8988T (cell line): ENCODE results near the gene URM1.
"Not testable (repeated sequence)": the region's sequence is repeated elsewhere in the genome, so short reads cannot be mapped to it uniquely, and the experiment has no call there.

Experiments
- DNase-seq: peaks from one replicate; pipeline ENCODE4 v3.0.0; 2011

URM1 gene

DNA sequence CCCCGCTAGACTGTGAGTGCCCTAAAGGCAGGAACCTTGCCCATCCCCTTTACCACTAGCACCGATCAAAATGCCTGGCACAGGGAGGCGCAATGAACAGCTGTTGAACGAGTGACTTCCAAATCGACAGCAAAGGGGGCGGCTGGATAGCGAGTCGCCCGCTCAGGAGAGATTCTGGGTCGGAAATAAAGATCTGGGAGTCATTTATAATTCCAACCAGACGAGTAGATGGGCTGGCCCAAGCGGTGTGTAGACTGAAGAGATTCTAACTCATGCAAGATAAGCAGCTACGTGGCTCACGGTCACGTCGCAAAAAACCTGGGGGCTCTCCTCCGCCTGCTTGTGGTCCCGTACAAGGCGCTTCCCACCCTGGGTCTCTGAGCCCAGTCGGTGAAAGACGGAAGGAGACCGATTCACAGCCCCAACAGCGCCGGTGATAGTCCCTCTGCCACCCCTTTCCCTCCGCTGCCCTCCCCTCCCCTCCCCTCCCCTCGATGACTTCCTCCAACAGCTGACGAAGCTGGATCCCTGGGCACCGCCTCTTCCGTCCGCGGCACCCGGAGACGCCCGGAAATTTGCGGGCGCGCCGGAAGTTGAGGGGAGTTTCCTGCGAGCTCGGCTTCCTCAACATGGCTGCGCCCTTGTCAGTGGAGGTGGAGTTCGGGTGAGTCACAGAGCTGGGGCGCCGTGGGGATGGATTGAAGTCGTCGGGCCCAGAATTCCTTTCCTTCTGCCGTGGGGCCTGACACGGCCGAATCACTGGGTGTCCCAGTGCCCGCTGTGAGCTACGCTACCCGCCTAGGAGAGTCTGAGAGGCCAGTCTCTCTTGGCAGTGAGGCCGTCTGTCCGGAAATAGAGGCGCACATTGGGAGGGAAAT lies at the start of gene URM1:
URM1 (plus strand) TSS at position 623 of the 878 bp plus-strand sequence; CDS start at position 630, 7 bp downstream.
- DNase-seq: peak; percentile 98

DNA sequence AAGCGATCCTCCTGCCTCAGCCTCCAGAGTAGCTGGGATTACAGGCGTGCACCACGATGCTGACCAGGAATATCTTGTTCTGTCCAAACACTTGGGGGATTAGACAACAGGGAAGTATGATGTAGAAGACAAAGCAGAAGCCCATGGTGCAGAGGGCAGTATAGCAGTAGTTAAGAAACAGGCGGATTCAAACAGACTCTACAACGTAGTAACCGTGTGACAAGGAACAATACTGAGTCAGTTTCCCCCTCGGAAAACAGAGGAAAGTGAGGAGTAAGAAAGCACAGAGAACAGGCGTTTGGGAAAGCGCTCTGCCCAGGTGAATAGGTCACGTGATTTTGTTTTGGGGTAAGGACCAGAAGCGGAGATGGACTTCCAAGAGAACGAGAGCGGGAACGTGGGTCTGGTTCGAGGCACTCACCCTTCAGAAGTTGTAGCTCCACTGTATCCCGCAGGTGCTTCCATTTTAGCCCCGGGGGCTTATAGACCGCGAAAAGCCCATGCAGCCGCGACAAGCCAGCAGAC lies 49.2 kb upstream of the URM1 start:
- peak; percentile 53 for DNase-seq

DNA sequence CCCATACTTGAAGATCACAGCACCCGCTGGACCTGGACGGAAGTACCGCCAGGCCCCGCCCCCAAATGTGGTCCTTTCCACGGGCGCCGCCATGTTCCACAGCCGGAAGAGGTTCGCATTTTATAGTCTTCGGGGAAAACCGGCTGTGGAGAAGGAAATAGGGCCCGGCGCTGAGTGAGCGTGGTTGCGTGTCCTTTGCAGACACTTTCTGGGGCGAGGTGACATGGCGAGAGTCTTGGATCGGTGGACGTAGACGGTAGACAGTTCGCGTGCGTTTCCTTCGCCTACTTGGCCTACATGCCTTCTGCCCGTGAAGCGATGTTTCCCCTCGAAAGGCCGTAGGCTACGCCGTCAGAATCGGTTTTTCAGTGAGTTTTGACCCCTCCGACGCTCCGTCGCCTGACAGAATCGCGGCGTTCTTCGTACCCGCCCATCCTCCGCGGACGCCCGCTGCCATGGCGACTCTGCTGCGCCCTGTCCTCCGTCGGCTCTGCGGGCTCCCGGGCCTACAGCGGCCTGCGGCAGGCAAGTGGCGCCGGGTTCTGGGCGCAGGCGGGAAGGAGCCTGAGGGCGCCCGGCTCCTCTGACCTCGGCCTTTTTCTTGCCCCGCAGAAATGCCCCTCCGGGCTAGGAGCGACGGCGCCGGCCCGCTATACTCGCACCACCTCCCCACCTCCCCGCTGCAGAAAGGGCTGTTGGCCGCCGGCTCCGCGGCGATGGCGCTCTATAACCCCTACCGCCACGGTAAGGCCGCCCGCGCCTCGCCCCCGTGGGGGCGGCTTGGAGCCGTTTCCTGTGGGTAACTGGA lies 48.6 kb upstream of the URM1 start, which contains the start of the genes COQ4 and TRUB2:
COQ4 (plus strand) TSS at position 436 of the 808 bp plus-strand sequence; CDS start at position 456, 20 bp downstream.
TRUB2 (minus strand) TSS at position 44 of the 808 bp plus-strand sequence; CDS start at position 5, 39 bp downstream.
- DNase-seq: peak; percentile 86

DNA sequence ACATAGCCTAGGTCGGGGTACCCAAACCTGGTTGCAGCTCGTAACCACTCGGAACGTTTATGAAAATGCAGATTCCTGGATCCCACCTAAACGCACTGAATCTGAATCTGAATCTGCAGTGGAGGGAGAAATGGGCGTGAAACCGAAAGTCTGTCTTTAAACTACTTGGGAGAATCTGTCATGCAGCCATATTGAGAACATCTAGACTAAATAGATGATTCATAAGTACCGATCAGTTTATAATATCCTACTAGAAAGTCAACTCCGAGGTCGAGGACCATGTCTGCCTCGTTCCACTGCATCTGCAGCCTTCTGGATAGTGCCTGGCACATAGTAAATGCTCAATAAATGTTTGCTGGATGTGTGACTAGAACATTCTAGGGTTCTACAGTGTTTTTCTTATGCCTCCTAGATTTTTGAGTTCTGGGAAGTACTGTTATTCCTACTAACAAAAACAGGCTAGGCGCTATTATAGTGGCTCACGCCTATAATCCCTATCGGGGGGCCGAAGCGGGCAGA lies 47.9 kb upstream of the URM1 start:
- no peak for DNase-seq

DNA sequence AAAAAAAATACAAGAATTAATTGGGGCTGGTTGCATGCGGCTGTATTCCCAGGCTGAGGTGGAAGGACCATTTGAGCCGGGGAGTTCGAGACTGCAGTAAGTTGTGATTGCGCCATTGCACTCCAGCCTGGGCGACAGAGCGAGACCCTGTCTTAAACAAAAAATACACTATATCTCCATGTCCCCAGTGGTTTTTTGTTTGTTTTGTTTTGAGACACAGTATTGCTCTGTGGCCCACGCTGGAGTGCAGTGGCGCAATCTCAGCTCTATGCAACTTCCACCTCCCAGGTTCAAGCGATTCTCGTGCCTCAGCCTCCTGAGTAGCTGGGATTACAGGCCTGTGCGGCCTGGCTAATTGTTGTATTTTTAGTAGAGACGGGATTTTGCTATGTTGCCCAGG lies 47.4 kb upstream of the URM1 start:
- no peak for DNase-seq

DNA sequence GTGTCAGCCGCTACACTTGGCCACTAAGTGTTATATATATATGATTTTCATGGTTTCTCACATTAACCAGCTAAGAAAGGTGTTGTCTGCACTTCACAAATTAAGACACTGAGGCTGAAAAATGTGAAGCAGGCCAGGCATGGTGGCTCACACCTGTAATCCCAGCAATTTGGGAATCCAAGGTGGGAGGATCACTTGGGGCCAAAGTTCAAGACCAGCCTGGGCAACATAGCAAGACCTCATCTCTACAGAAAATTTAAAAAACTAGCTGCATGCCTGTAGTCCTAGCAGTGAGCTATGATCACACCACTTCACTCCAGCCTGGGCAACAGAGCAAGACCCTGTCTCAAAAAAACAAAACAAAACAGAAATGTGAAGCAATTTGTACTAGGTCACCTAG lies 46.8 kb upstream of the URM1 start:
- DNase-seq: no peak

DNA sequence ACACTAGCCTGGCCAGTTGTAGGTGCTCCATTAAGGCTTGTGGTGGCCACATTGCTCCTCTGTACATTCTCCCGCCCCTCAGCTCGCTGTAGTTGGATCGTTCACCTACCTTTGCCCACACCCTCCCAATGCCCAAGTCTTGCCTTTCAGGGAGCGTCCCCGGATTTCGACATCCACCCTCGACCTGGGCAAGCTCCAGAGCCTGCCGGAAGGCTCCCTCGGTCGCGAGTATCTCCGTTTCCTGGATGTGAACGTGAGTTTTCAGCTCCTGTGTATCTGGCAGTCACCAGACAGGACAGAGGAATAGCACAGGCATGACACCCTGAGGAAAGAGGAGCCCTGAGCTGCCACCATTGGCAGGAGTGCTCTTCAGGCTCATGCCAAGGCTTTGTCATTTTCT lies 45.5 kb upstream of the URM1 start:
- DNase-seq: no peak

DNA sequence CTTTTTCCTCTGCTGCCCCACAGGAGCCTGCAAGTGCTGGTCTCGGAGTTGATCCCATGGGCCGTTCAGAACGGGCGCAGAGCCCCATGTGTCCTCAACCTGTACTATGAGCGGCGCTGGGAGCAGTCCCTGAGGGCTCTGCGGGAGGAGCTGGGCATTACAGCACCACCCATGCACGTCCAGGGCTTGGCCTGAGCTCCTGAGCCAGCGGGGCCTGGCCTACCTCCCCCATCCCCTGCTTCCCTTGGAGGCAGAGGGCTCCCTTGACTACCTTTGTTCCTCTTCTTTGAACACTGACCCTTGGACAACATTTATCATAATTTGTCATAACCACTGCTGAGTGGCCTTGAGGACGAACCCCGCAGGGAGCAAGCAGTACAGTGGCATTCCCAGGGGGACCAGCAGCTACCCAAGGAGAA lies 37.7 kb upstream of the URM1 start:
- DNase-seq: no peak

DNA sequence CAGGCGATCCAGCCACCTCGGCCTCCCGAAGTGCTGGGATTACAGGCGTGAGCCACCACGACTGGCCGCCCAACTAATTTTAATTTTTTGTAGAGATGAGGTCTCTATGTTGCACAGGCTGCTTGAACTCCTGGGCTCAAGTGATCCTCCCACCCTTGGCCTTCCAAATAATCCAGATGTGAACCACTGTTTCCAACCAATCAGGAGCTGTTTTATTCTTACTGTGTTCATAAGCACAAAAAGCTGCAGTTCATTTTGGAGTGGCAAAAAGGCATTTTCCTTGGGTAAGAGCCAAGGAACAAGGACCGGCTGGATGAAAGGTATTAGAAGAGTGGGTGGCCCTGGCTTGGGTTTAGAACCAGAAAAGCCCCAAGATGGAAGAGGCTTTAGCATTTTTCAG lies 36.0 kb upstream of the URM1 start:
- DNase-seq: no peak

DNA sequence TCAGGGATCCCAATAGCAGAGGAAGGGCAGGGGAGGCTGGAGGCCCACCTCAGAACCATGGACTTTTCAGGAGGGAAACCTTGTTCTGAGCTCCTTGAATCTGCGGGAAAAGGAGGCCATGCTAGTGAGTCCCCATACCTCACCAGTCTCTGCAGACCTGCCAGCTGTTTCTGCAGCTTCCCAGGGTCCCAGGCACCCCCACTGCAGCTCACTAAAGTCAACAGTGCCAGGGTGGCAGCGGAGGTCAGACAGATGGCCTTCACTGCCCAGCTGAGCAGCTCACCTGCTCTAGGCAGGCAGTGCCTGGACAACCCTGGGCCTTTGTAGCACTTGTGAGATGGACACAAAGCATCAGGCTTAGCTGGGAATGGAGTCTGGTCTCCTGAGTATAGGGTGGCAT lies 35.3 kb upstream of the URM1 start:
- DNase-seq: no peak

DNA sequence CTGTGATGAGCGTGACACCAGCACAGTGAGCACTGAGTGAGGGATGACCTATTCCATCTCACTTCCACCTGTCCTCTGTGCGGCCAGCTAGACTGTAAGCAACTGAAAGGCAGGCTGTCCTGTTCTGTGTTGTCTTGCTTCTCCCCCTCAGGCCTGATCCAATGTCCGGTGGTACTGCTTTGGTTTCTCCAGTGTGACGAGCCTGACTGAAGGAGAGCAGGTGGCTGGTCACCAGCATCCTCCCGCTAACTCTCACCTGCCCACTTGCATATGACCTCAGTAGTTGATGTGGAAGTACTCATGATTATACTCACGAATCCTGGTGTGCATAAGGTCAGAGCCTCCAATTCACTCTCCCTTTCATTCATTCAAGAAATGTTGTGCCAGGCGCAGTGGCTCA lies 33.2 kb upstream of the URM1 start:
- no peak for DNase-seq

DNA sequence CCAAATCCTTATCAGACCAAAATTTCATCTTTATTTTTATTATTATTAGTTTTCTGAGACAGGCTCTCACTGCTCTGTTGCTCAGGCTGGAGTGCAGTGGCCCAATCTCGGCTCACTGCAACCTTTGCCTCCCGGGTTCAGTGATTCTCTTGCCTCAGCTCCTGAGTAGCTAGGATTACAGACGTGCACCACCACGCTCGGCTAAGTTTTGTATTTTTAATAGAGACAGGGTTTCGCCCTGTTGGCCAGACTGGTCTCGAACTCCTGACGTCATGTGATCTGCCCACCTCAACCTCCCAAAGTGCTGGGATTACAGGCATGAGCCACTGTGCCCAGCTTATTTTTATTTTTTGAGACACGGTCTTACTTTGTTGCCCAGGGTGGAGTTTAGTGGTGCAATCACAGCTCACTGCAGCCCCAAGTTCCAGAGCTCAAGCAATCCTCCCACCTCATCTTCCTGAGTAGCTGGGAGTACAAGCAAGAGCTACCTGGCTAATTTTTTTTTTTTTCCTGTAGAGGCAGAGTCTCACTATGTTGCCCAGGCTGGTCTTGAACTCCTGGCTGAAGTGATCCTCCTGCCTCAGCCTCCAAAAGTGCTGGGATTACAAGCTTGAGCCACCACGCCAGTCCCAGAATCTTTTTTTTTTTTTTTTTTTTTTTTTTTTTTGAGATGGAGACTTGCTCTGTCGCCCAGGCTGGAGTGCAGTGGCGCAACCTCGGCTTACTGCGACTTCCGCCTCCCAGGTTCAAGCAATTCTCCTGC lies 32.1 kb upstream of the URM1 start:
- not testable (repeated sequence) for DNase-seq

DNA sequence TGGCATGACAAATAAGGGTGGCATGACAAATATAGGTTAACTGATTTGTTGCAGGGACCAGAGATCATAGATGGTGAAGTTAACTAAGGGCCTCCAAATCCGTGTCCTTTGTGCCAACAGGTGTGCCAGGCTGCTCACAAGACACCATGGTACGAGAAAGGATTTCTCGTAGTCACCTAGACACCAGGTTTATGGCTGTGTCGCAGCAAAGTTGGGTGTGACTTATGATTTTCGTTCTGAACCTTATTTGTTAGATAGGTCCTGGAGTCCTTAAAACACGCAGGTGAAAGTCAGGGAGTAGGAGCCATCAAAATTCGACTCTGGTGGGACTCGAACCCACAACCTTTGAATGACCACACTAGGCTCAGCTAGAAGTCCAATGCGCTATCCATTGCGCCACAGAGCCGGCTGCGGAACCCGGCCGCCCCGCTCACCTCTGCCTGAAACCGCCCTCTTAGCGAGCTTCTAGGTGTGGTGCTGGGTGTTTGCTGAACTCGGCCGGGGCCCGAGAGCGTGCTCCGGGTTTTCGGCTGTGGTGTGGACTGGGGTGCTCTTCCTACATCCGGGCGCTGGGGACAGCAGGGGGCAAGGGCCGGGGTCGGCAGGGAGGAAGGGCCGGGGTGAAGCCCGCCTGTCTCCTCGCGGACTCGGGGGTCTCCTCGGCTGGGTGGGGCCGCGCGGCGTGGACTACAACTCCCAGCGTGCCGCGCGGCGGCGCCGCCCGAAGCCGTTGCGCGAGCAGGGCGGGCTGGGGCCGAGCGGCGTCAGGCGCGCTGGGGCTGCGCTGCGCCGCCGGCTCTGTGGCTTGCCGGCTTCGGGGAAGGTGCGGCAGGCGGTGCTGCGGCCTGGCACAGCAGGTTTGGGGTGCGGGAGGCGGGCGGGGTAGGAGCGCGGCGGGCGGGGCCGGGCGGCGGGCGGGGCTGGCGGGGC lies 31.1 kb upstream of the URM1 start, which contains the start of gene SLC27A4:
SLC27A4 (plus strand) TSS at position 767 of the 930 bp plus-strand sequence. CDS start 2,606 bp downstream, outside the sequence.
- DNase-seq: peak; percentile 80

DNA sequence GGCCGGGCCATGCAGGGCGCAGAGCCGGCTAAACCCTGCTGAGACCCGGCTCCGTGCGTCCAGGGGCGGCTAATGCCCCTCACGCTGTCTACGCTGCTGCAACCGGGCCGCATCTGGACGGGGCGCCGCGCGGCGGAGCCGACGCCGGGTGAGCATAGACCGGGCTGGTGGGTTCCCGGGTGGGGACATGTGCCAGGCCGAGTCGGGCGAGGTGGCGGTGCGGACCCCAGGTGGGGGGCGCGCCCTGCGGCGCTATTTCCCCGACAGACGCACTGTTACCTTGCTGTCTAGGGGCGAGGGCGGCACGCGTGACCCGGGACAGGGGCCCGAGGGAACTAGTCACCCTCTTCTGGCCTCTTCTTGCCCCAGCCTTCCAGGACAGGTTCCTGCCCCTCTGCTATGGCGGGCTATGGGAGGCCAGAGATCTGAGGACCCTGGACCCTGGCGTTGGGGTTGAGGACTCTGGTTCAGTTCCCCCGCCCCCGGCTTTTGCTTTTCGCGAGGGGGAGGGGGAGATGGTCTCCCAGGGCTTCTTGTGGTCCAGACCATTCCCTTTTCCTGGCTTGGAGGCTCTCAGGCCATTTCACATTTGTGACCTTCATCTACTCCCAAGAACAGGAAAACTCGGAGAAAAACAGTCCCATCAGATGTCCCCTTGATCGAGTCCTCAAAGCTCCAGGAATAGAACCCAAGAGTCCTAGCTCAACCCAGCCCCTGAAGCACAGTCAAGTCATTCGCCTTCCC lies 30.3 kb upstream of the URM1 start:
- DNase-seq: no peak

DNA sequence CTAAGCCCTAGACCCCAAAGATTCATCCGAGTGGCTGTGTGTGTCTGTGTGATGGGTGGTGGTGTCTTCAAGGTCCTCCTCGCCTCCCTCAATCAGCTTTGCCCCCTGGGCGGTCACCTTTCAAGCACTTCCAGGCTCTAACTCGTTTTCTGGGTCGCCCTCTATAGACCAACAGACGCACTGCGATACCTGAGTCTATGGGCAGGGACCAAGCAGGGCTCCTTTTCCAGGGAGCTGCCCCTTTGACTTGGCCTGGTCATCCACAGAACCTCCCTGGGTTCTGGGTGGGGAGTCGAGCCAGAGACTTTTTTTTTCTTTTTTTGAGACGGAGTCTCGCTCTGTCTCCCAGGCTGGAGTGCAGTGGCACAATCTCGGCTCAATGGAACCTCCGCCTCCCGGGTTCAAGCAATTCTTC lies 29.7 kb upstream of the URM1 start:
- DNase-seq: peak; percentile 84

DNA sequence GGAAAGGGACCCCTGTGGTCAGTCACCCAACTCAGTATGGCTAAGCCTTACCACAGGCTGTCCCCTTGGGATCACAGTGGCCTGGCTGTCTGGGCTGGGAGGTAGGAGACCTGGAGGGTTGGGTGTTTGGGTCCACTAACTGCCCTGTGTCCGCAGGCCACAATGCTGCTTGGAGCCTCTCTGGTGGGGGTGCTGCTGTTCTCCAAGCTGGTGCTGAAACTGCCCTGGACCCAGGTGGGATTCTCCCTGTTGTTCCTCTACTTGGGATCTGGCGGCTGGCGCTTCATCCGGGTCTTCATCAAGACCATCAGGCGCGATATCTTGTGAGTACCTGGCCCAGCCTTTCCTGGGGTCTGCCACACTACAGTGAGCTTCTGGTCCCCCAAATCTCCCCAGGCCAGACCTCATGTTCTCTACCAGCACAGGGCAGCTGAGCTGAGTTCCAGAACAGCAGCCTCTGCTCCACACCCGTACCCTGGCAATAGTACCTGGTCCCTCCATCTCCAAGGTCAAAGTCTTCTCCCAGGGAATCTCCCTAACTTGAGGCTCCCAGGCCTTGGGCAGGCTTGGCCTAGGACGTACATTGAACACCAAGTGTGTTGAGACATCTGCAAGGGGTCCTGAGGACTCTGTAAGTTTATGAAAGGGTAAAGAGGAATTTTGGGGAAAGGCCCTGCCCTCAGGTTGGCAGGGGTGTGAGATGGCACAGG lies 28.0 kb upstream of the URM1 start:
- no peak for DNase-seq

DNA sequence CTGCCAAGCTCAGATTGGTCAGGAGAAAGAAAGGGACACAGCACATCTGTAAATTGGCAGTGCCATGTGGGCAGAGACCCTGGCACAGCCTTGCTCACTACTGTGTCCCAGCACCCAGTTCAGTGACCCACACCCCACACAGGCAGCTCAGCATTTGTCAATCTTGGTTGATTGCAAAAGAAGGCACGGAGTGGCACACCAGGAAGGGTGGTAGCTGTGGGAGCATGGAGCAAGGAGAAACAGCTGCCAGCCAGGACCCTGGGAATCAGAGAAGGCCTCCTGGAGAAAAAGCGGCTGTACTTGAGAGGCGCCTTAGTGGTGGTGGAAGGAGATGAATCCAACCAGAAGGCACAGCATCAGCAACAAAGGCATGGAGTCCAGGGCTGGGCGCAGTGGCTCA lies 27.3 kb upstream of the URM1 start:
- DNase-seq: no peak

DNA sequence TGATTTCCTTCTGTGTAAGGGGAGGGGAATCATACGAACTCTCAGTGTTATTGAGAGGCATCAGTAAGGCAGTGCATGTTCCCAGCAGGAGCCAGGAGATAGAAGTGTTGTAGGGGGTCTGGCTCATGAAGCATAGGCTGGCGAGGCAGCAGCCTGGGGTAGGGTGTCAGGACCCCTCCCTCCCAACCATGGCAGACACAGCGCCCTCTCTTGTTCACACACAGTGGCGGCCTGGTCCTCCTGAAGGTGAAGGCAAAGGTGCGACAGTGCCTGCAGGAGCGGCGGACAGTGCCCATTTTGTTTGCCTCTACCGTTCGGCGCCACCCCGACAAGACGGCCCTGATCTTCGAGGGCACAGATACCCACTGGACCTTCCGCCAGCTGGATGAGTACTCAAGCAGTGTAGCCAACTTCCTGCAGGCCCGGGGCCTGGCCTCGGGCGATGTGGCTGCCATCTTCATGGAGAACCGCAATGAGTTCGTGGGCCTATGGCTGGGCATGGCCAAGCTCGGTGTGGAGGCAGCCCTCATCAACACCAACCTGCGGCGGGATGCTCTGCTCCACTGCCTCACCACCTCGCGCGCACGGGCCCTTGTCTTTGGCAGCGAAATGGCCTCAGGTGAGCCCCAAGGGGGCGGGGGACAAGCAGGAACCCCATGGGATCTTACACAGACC lies 26.1 kb upstream of the URM1 start:
- no peak for DNase-seq

DNA sequence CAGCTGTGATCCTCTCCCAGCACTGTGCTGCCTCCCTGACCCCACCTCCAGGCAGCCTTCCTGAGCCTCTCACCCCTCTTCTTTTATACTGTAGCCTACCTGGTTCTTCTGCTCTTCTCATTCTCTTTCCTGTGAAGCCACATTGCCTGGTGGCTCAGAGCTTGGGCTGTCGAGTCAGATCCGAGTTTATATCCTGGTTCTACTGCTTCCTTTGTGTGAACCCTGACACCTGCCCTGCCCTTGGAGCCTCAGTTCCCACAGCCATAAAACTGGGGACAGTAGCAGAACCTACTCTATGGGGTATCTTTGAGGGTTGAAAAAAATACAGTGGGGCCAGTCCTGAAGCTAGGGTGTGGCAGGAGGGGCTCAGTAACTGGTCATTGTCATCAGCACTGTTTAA lies 22.0 kb upstream of the URM1 start:
- no peak for DNase-seq
